Ovary (tissue), 9 donors: ENCODE data around the gene TNFRSF13B. TPM values are rescaled to one million over a fixed set of nuclear protein-coding genes. Genes with fewer than 3 reads are reported as not detected.
"Not testable (repeated sequence)": the region's sequence is repeated elsewhere in the genome, so short reads cannot be mapped to it uniquely, and the experiment has no call there.

Experiments
- DNase-seq, 5 donors: peaks; one replicate each; pipeline ENCODE4 v3.0.0-alpha.2; 2019 to 2020
- H3K27ac ChIP-seq, 2 donors: fragments of 200-600 bp; one replicate each; pipeline versions ENCODE4 v1.5.1 to v1.8.0; 2019 to 2022
- H3K27me3 ChIP-seq: fragments of 200-600 bp; one replicate; pipeline ENCODE4 v1.8.0; 2022
- H3K36me3 ChIP-seq: fragments of 200-600 bp; sonication (generic); one replicate; pipeline ENCODE4 v1.5.1; 2019
- H3K4me1 ChIP-seq: one replicate; pipeline ENCODE4 v1.8.1; 2013; ENCODE audit warnings: mild to moderate bottlenecking, moderate library complexity; ENCODE audit not compliant: insufficient read depth
- H3K4me3 ChIP-seq: fragments of 200-600 bp; sonication (generic); one replicate; pipeline ENCODE4 v1.5.1; 2017
- H3K9me3 ChIP-seq, 2 donors: fragments of 200-600 bp in 1 of 2; sonication (generic) in 1 of 2; one replicate each; pipeline versions ENCODE4 v1.5.1 to v1.8.1; 2013 to 2019; ENCODE audit warnings: mild to moderate bottlenecking in 1 of 2, moderate library complexity in 1 of 2
- EP300 ChIP-seq: sonication (generic); formaldehyde crosslinking; IDR thresholded peaks from one replicate; pipeline ENCODE4 v1.6.1; 2017; ENCODE audit warnings: antibody characterized with exemption
- POLR2A ChIP-seq: fragments of 450-650 bp; IDR thresholded peaks from one replicate; pipeline ENCODE4 v1.6.1; 2017; ENCODE audit warnings: antibody characterized with exemption, mild to moderate bottlenecking, moderate library complexity
- WGBS, 3 donors: extraction: QIAGEN DNeasy Blood & Tissue Kit in 1 of 3; methylation state at CpG; one replicate each; pipeline versions ENCODE4 v1.1.5 to v1.1.7; 2013 to 2017; 5-methylcytosine and 5-hydroxymethylcytosine counted together
- intact Hi-C, 4 donors: fragments of 100-400 bp; cut with DNase I; formaldehyde crosslinking; loops; one replicate each; pipeline versions ENCODE4 v1.11.0 to v1.15.1; 2022 to 2023
- polyA plus RNA-seq, 2 donors: library from polyadenylated mRNA; stranded (reverse); fragments of 200-250 nt in 1 of 2; fragments of 350-450 nt in 1 of 2; fragmentation: Illumina TruSeq in 1 of 2; extraction: RNeasy Lipid Tissue Mini Kit (QIAGEN cat#74804) in 1 of 2; gene quantifications; one replicate each; pipeline ENCODE4 v1.2.3, GENCODE V29; 2013 to 2014
- total RNA-seq, 7 donors: library from RNA; depleted of rRNA in 2 of 7; stranded (reverse); fragments of >200 nt in 2 of 7; fragmentation: NEBNext Ultra II Directional in 3 of 7; extraction: Animal tissue kit (Norgen Biotek cat#: 25700) in 3 of 7; gene quantifications; one replicate each; pipeline versions ENCODE4 v1.1.0 to v1.2.4, GENCODE V29; 2016 to 2023
- TF ChIP-seq, protein P1 (sequence below), 3 donors: fragments of 450-650 bp in 2 of 3; fragments of 200-600 bp in 1 of 3; IDR thresholded peaks; one replicate each; pipeline versions ENCODE4 v1.5.1 to v1.8.0; 2016 to 2022; ENCODE audit warnings: antibody characterized with exemption in 3 of 3, mild to moderate bottlenecking in 1 of 3
- donor health status: DM: no; HTN: no; CAD: no; lungs with moderate emphysema.
- donor health status: DM: no; HTN: no; CAD: no.
- donor health status: Bipolar disorder and iron deficiency.
- donor health status: DM: yes; HTN: yes; CAD: no.
- donor health status: DM: no; HTN: no; CAD: no.
- donor health status: DM: yes; HTN: yes; CAD: no.

Gene TNFRSF13B
- total and polyA plus RNA-seq, 9 donors = 0.53 TPM; not detected in 8

- H3K4me3 ChIP-seq = no peak overlapping the region
- peaks cover 2% of the 10 kb centered on the region for H3K4me1 ChIP-seq
- DNase-seq = no peak
- intact Hi-C loops = loop anchor here in 2 of 4 donors (5.0 to 10.0 kb wide), 2 partner anchors 117 to 235 kb away; partner anchors contain the start of gene FLCN (in 1 of the 2)
- 77 to 85% (median 81%) methylated on average over 7 of the region's 7 CpGs for WGBS, 3 donors
- H3K27me3 ChIP-seq = no peaks in the 10 kb centered on the region
- H3K36me3 ChIP-seq = no peaks in the 10 kb centered on the region
- no peaks in the 10 kb centered on the region for H3K9me3 ChIP-seq
- no peak overlapping the region for H3K27ac ChIP-seq
- TF ChIP-seq EP300 = no peak
- TF ChIP-seq, protein P1, sequence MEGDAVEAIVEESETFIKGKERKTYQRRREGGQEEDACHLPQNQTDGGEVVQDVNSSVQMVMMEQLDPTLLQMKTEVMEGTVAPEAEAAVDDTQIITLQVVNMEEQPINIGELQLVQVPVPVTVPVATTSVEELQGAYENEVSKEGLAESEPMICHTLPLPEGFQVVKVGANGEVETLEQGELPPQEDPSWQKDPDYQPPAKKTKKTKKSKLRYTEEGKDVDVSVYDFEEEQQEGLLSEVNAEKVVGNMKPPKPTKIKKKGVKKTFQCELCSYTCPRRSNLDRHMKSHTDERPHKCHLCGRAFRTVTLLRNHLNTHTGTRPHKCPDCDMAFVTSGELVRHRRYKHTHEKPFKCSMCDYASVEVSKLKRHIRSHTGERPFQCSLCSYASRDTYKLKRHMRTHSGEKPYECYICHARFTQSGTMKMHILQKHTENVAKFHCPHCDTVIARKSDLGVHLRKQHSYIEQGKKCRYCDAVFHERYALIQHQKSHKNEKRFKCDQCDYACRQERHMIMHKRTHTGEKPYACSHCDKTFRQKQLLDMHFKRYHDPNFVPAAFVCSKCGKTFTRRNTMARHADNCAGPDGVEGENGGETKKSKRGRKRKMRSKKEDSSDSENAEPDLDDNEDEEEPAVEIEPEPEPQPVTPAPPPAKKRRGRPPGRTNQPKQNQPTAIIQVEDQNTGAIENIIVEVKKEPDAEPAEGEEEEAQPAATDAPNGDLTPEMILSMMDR (IDR thresholded peaks at IDR 0.05) = no peak
- no peak for TF ChIP-seq POLR2A
Measured at GRCh38 chr17:16999931-17000625, 28.2 kb upstream of the TNFRSF13B start.

DNA sequence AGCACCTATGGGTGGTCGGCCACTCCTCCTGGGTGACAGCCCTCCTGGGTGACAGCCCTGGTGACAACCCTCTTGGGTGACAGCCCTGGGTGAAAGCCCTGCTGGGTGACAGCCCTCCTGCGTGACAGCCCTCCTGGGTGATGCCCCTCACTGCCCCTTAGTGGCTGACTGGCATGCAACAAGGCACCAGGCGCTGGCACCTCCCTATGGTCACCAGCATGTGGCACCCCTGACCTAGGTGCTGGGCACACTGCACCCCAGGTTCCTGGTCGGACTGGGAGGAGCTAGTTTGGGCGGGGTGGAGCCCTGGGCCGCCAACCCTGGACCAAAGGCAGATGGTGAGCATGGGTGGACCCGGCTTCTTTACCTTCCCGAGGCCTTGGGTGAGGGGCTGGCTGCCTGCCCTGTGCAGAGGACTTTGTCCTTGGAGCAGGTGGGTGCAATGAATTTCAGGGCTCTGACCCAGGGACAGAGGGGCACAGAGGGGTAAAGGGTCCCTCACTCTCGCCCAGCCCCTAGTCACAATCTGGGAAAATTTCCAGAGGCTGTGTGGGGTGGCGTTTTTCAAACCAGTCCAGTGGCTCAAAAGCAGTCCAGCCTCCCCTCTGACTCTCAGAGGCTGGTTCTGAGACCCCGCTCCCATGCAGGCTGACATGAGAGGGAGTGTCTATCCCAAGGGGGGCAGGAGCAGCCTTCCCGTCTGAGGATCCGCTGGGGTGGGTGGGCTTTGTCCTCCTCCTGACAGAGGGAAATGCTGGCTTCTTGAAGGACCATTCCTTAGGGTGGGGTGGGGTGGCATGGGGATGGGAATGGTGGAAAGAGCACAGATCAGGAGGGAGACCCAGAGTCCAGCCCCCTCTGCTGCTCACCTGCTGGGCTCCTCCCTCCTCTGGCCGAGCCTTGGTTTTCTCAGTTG, 25.9 kb upstream of the TNFRSF13B start:
- DNase-seq = no peak
- no peak overlapping the region for H3K4me3 ChIP-seq
- H3K27me3 ChIP-seq = no peaks in the 10 kb centered on the region
- H3K27ac ChIP-seq = no peak overlapping the region
- 81 to 84% (median 83%) methylated on average over 10 to 14 of the region's 14 CpGs for WGBS, 3 donors
- intact Hi-C loops = no loop called here
- H3K4me1 ChIP-seq = peaks cover 2% of the 10 kb centered on the region
- H3K9me3 ChIP-seq = no peaks in the 10 kb centered on the region
- no peaks in the 10 kb centered on the region for H3K36me3 ChIP-seq
- no peak for TF ChIP-seq POLR2A
- TF ChIP-seq, protein P1 (IDR thresholded peaks at IDR 0.05) = no peak
- no peak for TF ChIP-seq EP300

DNA sequence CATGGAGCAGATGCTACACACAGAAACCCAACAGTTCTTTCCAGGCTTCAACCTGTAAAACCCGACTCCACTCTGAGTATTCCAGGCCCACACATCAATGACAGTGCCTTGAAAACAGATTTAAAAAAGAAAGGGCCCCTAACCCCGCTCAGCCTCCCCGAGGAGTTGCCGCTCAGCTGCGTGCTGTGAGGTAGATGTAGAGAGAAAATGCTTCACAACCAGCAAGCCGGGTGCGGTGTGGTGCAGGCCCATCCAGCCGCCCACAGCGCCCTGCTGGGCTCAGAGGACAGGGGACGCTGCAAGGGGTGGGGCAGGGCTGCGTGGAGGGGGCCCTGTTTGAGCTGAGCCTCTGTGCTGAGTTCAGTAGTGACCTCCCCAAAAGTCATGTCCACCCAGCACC, 24.8 kb upstream of the TNFRSF13B start:
- H3K36me3 ChIP-seq, H3K9me3 ChIP-seq, H3K27ac ChIP-seq, H3K4me1 ChIP-seq, H3K4me3 ChIP-seq, H3K27me3 ChIP-seq, DNase-seq, intact Hi-C loops: not testable (repeated sequence)
- WGBS, 3 donors = 84 to 94% (median 88%) methylated on average over 11 of the region's 11 CpGs

- no peaks in the 10 kb centered on the region for H3K4me1 ChIP-seq
- H3K4me3 ChIP-seq = no peak overlapping the region
- no peaks in the 10 kb centered on the region for H3K9me3 ChIP-seq
- no peak overlapping the region for H3K27ac ChIP-seq
- no peaks in the 10 kb centered on the region for H3K27me3 ChIP-seq
- TF ChIP-seq EP300 = no peak
- TF ChIP-seq POLR2A = no peak
- no peak for DNase-seq
- intact Hi-C loops = no loop called here
- 87 to 91% (median 91%) methylated on average over 7 of the region's 7 CpGs for WGBS, 3 donors
- H3K36me3 ChIP-seq = no peaks in the 10 kb centered on the region
Measured at GRCh38 chr17:16995930-16996329, 24.0 kb upstream of the TNFRSF13B start.

DNA sequence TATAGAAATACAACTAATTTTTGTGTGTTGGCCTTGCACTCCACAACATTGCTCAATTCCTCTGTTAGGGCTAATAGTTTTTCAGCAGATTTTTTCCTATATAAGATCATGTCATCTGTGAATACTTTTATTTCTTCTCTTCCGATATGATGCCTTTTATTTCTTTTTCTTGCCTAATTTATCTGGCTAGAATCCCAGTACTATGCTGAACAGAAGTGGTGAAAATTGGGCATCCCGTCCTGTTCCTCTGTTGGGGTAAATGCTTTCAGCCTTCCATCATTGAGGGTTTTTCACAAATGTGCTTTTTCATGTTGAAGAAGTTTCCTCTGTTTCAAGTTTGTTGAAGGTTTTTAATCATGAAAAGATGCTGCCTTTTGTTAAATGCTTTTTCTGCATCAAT, 22.7 kb upstream of the TNFRSF13B start:
- no peak for TF ChIP-seq EP300
- no peak for TF ChIP-seq POLR2A
- TF ChIP-seq, protein P1 (IDR thresholded peaks at IDR 0.05) = no peak
- no peak overlapping the region for H3K27ac ChIP-seq
- H3K9me3 ChIP-seq = no peaks in the 10 kb centered on the region
- no peak overlapping the region for H3K4me3 ChIP-seq
- WGBS, 3 donors = 62 to 81% (median 69%) methylated on average over 2 of the region's 2 CpGs
- no peak for DNase-seq
- intact Hi-C loops = no loop called here
- no peaks in the 10 kb centered on the region for H3K36me3 ChIP-seq
- no peaks in the 10 kb centered on the region for H3K4me1 ChIP-seq
- no peaks in the 10 kb centered on the region for H3K27me3 ChIP-seq
